HEK293T (cell line): Measurements from ENCODE around the gene YRDC.

Source experiments
- ARNT ChIP-seq: fragments of 450-650 bp; IDR thresholded peaks from 2 replicates; pipeline ENCODE4 v1.6.1; 2017; ENCODE audit warnings: mild to moderate bottlenecking
- BHLHE40 ChIP-seq: fragments of 450-650 bp; IDR thresholded peaks from 2 replicates; pipeline ENCODE4 v1.6.1; 2016; ENCODE audit warnings: mild to moderate bottlenecking, moderate library complexity, borderline replicate concordance
- CTBP1 ChIP-seq: fragments of 450-650 bp; IDR thresholded peaks from 2 replicates; pipeline ENCODE4 v1.6.1; 2016; ENCODE audit warnings: borderline replicate concordance
- FOXK2 ChIP-seq: fragments of 450-650 bp; IDR thresholded peaks from 2 replicates; pipeline ENCODE4 v1.6.1; 2016; ENCODE audit warnings: mild to moderate bottlenecking
- FOXM1 ChIP-seq: fragments of 450-650 bp; IDR thresholded peaks from 2 replicates; pipeline ENCODE4 v1.6.1; 2017; ENCODE audit warnings: mild to moderate bottlenecking, borderline replicate concordance
- LEF1 ChIP-seq: fragments of 450-650 bp; IDR thresholded peaks from 2 replicates; pipeline ENCODE4 v1.6.1; 2017; ENCODE audit warnings: mild to moderate bottlenecking, borderline replicate concordance
- NFRKB ChIP-seq: fragments of 450-650 bp; IDR thresholded peaks from 2 replicates; pipeline ENCODE4 v1.6.1; 2016; ENCODE audit warnings: mild to moderate bottlenecking, moderate library complexity
- SUZ12 ChIP-seq: fragments of 450-650 bp; IDR thresholded peaks from 2 replicates; pipeline ENCODE4 v1.6.1; 2016; ENCODE audit warnings: mild to moderate bottlenecking

- no peak for TF ChIP-seq LEF1
- TF ChIP-seq FOXK2: no peak
- no peak for TF ChIP-seq SUZ12
- no peak for TF ChIP-seq NFRKB
- no peak for TF ChIP-seq CTBP1
- no peak for TF ChIP-seq ARNT
- TF ChIP-seq FOXM1: no peak
- no peak for TF ChIP-seq BHLHE40
Measured at GRCh38 chr1:37765916-37766664, 41.9 kb downstream of the YRDC start.
